ENCODE data around the gene LRRFIP2.

DNA sequence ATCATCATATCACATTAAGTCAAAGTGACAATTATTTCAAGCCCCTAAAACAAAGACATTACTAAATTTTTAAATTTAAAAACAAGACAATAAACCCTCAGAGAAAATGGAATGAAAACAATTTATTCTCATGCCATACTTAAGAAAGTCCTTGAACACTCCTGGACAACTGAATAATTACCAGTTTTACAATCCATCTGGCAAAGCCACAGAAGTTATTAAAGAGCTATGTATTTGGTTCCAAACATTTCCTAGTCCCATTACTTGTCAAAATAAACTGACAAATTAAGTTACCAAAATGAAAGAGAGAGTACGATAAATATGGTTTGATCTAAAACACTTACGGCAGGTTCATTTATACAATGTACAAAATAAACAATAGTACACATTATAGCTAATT, 63.2 kb downstream of the LRRFIP2 start:
- TF ChIP-seq, protein P1, sequence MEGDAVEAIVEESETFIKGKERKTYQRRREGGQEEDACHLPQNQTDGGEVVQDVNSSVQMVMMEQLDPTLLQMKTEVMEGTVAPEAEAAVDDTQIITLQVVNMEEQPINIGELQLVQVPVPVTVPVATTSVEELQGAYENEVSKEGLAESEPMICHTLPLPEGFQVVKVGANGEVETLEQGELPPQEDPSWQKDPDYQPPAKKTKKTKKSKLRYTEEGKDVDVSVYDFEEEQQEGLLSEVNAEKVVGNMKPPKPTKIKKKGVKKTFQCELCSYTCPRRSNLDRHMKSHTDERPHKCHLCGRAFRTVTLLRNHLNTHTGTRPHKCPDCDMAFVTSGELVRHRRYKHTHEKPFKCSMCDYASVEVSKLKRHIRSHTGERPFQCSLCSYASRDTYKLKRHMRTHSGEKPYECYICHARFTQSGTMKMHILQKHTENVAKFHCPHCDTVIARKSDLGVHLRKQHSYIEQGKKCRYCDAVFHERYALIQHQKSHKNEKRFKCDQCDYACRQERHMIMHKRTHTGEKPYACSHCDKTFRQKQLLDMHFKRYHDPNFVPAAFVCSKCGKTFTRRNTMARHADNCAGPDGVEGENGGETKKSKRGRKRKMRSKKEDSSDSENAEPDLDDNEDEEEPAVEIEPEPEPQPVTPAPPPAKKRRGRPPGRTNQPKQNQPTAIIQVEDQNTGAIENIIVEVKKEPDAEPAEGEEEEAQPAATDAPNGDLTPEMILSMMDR (conservative IDR thresholded peaks at IDR 0.05 in 1 of 2, IDR thresholded peaks at IDR 0.05 in 1 of 2; ENCODE audit: extremely low read depth in 1 of 2, insufficient read depth in 1 of 2, low read depth in 1 of 2, low read length in 2 of 2): no peak
- no peak for TF ChIP-seq EZH2 (IDR thresholded peaks at IDR 0.05; ENCODE audit: borderline replicate concordance, low read length)

Measured in mammary epithelial cell (primary cell).